NCI-H1092 (cell line): ENCODE measurements around the gene PPIG.
"Not testable (repeated sequence)": the region's sequence is repeated elsewhere in the genome, so short reads cannot be mapped to it uniquely, and the experiment has no call there.

Source experiments
- DNase-seq: peaks from one replicate; lab custom pipeline; 2025; lab: John Stamatoyannopoulos, UW

The PPIG gene

DNA sequence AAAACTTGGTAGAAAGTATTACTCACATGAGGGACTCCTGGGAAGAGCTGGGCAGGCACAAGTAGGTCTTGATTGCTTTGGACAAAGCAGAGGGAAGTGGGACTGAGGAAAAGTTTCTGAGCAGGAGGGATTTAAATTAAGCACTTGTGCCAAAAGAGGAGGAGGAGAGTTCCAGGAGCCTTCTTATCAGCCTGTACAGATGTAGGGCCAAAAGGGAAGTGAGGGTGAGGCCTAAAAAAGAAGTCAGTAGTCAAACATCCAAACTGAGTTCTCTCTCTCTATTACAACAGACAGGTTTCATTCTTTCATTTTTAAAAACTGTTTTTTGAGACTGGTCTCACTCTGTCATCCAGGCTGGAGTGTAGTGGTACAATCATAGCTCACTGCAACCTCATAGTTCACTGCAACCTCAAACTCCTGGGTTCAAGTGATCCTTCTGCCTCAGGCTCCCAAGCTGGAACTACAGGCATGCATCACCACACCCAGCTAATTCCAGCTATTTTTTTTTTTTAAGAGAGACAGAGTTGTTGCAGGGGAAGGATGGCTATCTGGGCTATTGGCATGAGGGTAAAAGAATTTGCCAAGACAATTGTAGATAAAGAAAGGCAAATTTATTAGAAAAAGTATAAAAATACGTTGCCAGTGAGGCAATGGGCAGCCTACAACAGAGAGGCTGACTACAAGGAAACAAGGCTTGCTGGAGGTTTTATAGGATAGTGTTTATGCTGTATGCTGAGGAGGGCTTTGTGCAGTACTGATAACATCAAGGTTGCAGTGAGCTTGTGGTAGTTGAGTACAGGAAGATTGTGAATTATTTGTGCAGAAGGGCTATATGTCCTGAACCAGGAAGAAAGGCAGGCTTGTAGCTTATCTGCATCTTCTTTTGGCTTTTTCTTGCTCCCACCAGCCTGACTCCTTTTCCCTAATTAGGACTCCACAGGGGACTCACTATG lies 81.1 kb downstream of the PPIG start:
- DNase-seq: no peak

DNA sequence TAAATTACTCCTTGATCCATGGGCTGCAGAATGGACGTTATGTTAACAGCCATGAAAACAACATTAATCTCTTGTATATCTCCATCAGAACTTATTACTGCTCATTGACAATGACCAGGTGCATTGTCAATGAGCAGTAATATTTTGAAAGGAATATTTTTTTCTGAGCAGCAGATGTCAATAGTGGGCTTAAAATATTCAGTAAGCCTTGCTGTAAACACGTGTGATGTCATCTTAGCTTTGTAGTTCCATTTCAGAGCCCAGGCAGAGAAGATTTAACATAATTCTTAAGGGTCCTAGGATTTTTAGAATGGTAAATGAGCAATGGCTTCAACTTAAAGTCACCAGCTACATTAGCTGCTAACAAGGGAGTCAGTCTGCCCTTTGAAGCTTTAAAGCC lies 83.4 kb downstream of the PPIG start:
- DNase-seq: no peak

DNA sequence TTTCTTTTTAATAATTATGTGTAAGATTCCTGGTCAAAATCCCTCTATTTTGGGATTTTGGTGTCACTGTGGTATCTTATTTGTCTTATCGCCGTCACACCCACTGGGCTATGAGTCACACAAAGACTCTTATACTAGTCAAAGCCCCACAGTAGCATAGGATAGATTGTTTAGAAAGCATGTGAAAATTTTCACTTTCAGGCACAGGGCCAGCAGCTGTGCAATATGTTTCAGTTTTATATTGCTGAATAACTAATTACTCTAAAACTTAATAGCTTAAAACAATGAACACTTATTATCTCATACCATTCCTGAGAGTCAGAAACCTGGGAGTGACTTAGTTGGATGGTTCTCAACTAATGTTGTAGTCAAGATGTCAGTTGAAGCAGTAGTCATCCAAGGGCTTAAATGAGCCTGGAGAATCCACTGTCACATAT lies 86.1 kb downstream of the PPIG start:
- DNase-seq: no peak

DNA sequence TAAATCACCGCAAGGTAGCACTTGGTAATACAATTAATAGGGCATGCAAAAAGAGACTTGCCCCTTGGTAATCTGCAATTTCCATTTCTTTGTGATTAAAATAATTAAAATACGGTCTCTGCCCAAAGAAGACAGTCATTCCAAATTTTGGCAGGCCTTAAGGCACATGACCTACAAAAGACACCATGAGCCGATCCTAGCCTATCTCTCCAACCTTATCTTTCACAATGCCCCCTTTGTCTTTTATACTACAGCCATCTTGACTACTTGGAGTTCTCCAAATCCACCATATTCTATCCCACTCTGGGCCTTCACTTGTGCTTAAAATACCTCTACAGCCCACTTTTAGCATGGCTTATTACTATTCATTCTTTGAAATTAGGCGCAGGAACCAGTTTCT lies 86.8 kb downstream of the PPIG start:
- no peak for DNase-seq

DNA sequence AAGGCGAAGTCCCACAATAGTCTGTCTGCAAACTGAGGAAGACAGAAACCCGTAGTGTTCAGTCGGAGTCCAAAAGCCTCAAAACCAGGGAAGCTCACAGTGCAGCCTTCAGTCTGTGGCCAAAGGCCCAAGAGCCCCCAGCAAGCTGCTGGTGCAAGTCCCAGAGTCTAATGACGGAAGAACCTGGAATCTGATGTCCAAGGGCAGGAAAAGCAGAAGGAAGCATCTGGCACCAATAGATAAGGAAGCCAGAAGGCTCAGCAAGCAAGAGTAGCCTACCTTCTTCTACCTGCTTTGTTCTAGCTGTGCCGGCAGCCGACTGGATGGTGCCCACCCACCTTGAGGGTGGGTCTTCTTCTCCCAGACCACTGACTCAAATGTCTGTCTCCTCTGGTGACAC lies 88.3 kb downstream of the PPIG start:
- DNase-seq: no peak

DNA sequence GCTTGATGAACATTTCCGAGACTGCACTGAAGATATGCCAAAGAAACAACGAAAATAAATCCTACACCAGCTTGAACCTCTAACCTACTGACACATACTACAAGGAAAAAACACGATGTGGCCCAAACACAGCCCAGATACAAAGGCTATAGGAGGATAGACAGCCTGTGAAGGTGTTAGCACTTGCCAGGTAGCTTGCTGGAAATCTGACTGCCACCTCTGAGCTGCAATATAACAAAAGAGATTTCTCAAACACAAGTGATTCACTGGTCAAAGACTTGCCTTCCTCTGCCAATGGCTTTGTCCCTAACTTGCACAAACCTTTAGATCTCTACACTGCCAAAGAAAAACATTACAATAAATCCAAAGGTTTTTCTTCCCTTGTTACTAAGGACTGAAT lies 89.0 kb downstream of the PPIG start:
- no peak for DNase-seq

DNA sequence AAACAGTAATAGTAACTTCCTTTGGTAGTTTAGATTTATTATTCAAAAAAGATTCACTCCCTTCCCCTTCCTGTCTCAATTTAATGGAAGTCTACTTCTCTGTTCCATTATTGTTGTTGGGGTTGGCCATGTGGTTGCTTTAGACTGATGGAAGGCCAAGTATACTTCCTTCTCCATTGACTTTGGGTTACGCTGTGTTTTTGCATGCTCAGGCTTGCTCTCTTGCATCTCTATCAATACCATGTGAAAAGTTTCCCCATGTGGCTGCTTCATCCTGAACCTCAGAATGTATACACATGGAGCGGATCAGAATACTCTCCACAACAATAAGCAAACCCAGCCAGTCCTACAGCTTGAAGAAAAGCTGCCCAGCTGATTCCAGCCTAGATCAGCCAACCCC lies 89.8 kb downstream of the PPIG start:
- DNase-seq: no peak

DNA sequence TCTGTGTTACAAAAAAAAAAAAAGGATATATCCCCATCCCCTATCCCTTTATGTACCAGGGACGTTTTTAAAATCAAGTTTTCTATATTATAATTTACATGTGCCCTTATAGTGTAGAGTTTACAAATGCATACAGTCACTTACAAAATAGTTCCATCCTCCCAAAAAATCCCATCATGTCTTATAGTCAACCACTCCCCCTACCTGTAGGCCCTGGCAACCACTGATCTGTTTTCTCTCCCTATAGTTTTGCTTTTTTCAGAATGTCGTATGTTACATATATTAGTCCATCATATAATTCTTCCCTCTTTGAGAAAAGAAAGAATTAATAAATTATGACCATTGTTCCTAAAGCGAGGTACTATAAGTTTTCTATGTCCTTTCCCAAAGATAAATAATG lies 92.2 kb downstream of the PPIG start:
- no peak for DNase-seq

DNA sequence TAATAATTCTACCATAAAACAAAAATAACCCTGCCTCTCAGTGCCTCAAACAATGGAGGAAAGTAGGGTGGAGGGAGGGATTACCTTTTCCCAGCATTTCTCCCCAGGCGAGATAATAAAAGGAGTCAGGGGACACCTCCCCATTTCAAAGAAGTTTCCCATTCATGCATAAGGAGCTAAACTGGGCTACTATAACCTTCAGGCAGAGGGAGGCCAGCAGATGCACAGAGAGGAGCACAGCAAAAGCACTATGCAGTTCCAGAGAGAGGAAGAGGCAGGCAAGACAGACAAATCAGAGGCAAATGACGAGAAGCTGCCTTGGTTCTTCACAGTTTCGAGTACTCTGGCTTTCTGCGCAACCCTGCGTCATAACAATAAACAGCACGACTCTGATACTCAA lies 92.7 kb downstream of the PPIG start:
- DNase-seq: no peak

DNA sequence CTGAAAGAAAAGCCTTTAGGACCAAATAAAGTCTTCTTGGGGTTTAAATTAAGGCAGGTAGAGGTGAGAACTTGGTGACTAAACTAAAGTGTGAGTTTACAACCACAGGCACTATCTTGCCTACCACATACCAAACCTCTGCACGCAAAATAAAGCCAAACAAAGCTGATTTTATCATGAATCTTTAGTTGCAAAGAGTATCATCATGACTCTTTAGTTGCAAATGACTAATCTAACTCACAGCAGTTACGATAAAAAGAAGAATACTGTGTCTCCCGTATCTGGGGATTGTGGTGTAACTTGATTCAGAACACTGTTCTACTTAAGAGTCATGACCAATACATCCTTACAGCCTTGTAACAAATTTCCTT lies 98.9 kb downstream of the PPIG start:
- no peak for DNase-seq

DNA sequence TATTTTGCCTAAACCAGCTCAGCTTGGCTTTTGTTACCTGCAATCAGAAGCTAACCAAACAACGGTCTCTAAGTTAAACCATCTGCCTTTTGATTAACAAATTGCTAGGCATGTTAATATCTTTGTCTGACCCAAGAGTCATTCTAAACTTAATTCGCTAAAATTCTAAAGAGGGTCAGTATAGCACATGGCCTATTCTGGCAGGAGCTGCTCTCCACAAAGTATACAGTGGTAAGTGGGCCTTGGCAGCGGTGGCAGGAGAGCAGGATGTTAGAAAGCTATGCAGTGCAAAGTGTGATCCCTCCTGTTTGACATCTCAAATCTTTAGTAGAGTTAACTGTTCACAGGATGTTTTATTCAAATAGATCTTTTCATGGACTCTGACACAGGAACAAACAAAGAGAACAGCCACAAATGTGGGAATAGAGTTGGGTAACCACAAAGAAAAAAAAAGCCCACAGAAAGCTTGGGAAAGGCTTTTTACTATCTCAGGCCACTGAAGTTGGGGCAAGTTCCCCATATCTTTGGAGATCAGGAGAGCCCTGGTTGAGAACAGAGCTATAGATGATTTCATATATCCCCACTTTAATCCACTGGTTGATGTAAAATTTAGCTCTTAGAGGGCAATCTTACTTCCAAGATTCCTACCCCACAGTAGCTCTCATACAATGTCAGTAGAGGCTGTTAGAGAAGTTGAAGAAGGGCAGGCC lies 99.4 kb downstream of the PPIG start:
- DNase-seq: no peak

DNA sequence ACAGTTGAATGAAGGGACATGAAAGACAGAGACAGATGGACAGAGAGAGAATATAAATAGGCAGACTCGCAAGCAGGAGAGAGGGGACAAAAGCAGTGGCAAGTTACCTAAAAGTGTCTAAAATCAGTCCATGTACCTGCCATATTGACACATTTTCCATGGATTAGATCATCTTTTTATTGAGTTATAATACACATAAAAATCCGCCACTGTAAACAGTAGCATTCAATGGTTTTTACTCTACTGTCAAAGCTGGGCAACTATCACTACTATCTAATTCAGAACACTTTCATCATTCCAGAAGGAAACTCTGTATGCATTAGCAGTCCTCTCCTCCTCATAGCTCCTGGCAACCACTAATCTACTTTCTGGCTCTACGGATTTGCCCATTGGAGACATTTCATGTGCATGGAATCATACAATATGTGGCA lies 100.0 kb downstream of the PPIG start:
- DNase-seq: no peak

DNA sequence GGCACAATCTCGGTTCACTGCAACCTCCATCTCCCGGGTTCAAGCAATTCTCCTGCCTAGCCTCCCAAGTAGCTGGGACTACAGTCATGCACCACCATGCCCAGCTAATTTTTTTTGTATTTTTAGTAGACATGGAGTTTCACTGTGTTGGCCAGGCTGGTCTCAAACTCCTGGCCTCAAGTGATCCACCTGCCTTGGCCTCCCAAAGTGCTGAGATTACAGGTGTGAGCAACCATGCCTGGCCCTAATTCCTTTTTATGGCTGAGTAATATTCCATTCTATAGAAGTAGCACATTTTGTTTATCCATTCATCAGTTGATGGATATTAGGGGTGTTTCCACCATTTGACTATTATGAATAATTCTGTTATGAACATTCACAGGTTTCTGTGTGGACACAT lies 100.6 kb downstream of the PPIG start:
- DNase-seq: not testable (repeated sequence)

DNA sequence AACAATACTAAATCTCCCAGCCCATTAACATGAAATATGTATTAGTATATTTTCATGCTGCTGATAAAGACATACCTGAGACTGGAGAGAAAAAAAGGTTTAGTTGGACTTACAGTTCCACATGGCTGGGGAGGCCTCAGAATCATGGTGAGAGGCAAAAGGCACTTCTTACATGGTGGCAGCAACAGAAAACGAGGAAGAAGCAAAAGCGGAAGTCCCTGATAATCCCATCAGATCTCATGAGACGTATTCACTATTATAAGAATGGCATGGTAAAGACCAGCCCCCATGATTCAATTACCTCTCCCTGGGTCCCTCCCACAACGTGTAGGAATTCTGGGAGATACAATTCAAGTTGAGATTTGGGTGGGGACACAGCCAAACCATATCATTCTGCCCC lies 102.7 kb downstream of the PPIG start:
- DNase-seq: not testable (repeated sequence)

DNA sequence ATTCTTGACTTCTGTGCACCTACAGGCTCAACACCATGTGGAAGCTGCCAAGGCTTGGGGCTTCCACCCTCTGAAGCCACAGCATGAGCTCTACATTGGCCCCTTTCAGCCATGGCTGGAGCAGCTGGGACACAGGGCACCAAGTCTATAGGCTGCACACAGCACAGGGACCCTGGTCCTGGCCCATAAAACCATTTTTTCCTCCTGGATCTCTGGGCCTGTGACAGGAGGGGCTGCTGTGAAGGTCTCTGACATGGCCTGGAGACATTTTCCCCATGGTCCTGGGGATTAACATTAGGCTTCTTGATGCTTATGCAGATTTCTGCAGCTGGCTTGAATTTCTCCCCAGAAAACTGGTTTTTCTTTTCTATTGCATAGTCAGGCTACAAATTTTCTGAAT lies 103.8 kb downstream of the PPIG start:
- not testable (repeated sequence) for DNase-seq

DNA sequence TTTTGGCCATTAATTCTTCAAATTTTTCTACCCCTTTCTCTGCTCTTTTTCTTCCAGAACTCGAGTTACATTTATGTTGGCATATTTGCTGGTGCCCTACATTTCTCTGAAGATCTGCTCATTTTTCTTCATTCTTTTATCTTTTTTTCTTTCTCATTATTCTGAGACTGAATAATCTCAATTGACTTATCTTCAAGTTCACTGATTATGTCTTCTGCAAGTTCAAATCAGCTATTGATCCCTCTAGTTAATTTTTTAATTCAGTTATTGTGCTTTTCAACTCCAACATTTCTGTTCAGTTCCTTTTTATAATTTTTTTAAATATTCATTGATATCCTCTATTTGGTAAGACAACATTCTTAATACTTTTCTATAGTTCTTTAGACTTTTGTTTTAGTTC lies 106.8 kb downstream of the PPIG start:
- no peak for DNase-seq
